Activated T-cell treated with anti-CD3 and anti-CD28 coated beads, Interleukin-2, amount 50 U/mL, for 1 hour (primary cell): Measurements from ENCODE around the gene UQCC2.

Experiments used
- DNase-seq: peaks from one replicate; pipeline ENCODE4 v3.0.0-alpha.2; 2020

UQCC2 gene

DNA sequence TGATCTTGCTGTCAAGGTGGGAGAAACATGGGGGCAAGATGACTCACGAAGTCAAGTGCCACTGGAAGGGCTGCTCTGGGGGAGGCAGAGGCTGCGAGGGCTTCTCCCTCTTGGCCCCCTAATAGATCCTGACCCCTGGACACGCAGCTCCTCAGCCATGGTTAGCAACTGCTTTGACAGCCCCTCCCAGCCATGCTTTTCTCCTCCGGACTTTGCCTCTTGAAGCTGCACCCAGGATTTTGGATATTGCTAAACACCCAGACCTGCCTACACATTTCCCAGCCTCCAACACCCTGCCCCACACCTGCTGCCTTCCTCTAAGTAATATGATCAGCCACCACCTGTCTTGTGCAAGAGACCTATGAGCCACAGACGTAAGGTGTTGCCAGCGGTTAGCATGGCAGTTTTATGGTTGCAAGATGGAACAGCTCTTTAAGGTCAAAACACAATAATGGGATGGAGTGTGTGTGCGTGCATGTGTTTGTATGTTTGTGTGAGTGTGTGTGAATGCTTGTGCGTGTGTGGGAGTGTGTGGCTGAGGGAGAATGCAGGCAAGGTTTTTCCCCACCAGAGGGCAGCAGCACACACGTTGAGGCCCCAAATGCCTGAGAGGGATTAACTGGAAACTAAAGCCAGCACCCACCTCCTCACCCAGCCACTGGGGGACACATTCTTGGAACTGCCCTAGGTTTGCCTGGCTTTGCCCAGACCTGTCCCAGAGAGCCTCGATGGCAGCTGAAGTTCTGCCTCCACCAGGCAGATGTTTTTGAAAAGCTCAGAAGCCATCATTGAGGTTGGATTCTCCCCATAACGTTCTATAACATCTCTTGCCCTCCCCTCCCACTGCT, 32.7 kb upstream of the UQCC2 start:
- peak; percentile 74 for DNase-seq

DNA sequence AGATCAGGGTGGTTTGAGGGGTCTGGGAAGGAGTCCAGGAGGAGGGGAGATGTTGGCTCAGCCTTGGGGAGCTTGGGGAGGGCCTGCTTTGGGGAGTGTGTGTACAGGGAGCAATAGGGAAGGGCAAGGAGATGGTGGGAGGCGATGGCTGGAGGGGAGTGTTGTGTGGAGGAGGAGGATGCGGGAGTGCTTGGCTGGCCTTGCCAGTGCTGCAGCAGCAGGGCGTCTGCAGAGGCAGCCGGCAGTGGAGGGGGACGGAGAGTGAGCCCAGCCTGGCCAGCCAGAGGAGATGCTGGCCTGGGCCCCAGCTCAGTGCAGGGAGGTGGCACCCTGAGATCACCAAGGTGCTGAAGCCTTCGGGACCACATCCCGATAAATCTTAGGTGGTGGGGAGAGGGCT, 31.3 kb upstream of the UQCC2 start:
- no peak for DNase-seq

GRCh38 chr6:33742092-33742491, 30.6 kb upstream of the UQCC2 start:
- DNase-seq, result no peak

DNA sequence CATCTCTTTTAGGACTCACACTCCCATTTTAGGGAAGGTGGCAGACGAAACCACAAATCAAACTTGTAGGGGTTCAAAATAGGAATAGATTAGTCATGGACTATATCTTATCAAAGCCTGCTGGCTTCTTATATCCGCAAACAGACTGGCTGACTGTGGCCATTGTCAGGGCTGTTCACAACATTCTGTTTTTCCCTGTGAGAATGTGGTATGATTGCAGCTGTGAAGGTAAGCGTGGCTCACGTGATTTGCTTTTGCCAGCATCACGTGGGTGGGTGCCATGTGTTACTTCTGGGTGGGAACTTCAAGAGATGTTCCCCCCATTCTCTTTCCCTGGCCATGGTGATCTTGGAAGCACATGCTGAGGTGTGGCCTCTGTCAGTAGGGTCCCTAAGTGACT, 29.3 kb upstream of the UQCC2 start:
- no peak for DNase-seq

- no peak for DNase-seq
Observed at GRCh38 chr6:33740204-33740608, 28.7 kb upstream of the UQCC2 start.

DNA sequence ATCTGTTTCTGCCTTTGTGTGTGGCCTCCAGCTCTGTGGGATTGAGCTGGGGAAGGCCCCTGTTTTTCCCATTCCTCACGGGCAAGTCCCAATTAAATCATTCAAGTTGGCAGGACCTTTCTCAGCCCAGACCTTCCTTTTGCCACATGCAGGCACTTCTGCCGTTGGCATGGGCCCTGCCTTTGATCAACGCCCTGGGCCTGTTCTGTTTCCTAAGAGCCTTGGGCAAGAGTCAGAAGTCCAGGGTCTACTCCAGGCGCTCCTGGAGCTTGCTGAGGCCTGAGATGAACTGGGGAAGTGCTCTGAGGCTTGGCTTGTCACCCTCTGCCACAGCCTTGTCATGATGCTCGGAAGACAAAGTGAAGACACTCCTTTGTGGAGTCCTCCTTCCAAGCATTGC, 28.1 kb upstream of the UQCC2 start:
- DNase-seq, result no peak

- no peak for DNase-seq
Observed at GRCh38 chr6:33738879-33739278, 27.4 kb upstream of the UQCC2 start.

GRCh38 chr6:33738153-33738552, 26.7 kb upstream of the UQCC2 start:
- no peak for DNase-seq

DNA sequence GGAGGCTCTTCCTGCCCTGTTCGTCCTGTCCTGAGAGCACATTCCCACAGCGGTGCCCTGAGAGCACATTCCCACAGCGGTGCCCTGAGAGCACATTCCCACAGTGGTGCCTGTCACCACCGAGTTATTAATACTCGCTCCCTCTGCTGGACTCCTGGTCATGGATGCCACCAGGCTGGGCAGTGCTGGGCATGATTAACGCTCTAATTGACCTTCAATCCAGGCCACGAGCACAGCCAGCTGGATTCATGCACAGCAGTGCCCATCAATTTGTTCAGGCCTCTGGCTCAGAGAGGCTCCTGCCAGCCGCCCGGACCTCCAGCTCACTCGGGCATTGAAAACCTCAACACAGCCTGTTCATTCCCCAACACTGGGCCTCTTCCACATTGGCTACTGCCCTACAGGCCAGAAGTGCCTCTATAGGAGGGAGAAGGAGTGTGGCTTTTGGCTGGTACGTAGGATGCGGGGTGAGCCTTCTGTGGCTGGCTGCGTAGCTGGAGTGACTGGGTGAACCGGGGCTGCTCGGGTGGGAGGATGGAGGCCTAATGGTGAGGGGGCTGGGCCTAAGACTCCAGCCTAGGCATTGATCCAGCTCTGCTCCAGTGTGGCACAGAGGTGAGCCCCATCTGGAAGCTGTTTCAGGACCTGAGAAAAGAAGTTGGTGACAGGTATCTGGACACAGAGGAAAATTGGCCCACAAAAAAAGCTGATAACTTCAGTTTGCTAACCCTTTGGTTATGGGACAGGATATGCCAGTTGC, 25.9 kb upstream of the UQCC2 start:
- no peak for DNase-seq

GRCh38 chr6:33735216-33735615, 23.7 kb upstream of the UQCC2 start:
- DNase-seq, result no peak

DNA sequence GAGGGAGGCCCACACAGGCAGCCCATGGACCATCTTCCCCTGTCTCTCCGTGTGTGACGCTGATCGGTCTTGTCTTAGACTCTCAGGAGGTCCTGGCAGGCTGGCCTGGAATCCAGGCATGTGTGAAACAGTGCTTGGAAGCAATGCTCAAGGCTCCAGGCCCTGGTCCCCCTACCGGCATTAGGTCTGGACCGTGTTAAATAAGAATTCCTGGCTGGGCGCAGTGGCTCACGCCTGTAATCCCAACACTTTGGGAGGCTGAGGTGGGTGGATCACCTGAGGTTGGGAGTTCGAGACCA, 22.2 kb upstream of the UQCC2 start:
- DNase-seq, result no peak

- no peak for DNase-seq
Observed at GRCh38 chr6:33732817-33733708, 21.6 kb upstream of the UQCC2 start.

DNA sequence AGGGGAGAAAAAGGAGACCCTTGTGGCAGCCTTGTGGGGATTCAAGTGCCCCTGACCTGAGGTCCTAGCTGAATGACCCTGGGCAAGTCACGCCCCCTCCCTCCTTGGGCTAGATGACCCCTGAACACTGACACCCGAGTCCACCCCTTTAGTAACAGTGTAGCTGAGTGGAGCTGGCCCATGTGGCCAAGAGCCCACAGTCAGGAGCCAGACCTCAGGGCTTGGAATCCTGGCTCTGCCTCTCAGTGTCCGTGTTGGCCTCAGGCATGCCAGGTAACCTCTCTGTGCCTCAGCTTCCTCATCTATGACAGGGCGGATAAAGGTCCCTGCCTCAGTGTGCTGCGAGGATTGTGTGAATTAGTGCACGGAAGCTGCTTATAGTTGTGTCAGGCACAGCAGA, 20.9 kb upstream of the UQCC2 start:
- DNase-seq, result no peak

DNA sequence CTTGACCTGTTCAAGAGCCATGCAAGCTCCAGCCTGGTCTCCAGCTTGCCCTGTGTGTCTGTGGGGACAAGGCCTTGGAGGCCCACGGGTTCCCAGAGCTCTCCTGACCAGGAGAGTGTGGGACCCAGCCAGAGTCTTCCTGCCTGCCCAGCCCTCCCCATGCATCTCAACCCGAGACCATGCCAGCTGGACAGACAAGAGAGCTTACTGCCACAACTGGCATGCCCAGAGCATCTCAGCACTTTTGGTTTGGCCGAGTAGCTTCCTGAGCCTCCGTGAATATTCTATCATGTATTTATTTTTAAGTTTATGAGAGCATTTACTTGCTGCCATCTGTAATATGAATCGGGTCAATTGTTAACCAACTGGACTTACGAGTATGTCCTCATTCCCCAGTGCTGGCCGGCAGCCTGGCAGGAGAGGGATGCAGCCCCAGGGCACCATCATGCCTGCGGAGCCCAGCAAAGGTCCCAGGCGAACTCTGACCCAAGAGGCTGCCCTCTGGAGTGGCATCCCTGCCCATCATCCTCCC, 20.3 kb upstream of the UQCC2 start:
- no peak for DNase-seq

- DNase-seq, result no peak
Observed at GRCh38 chr6:33731035-33731434, 19.5 kb upstream of the UQCC2 start.

GRCh38 chr6:33730611-33731010, 19.1 kb upstream of the UQCC2 start:
- no peak for DNase-seq

GRCh38 chr6:33729059-33729458, 17.6 kb upstream of the UQCC2 start:
- no peak for DNase-seq

DNA sequence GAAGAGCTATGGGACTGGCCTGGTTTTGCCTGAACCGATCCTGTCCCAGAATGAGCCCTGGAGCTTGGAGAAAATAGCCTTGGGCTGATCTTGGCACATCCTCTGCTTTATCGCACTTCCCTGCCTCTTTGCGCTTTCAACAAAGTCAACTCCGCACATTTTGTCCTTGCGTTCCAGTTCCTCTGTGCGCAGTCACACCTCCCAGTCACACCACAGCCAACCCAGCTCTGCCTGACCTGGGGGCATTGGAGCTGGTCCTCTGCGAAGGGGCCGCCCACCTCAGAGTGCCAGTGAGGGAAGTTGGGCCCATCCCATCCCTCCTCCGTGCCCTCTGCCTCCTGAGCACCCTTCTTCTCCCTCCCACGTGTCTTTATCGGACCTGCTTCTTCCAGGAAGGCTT, 16.9 kb upstream of the UQCC2 start:
- no peak for DNase-seq

GRCh38 chr6:33727932-33728331, 16.4 kb upstream of the UQCC2 start:
- no peak for DNase-seq

DNA sequence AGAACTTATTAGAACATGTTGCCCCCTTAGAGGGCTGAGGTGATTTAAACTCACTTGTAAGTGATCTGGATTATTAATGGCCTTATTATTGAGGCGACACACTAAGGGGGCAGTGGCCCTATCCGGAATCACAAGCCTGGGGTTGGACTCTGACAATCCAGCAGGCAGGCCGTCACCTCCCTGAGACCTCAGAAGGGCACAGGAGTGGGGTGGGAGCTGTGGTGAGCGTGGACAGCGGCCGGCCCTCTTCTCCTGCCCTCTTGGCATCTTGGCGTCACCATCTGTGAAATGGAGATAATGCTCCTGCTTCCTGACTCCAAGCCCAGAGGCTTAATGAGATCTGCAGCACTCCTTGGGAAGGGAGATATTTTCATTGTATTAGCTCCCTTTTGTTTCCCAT, 15.6 kb upstream of the UQCC2 start:
- no peak for DNase-seq

DNA sequence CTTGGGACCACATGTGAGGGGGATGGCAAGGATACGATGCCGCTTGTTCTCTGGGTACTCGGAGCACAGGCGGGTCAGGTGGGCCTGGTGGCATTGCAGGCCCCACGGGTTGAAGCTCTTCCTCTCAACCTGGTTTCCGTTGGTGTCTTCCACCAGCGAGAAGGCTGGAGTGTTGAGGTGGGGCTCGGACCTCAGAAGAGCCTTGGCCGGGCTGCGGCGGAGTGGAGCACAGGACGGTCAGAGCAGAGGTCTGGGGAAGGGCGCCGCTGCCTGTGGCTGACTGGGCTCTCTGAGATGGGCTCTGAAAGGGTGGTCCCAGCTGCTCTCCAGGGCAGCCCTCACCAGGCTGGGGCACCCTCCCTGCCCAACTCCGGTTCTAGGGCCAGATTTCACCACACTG, 15.2 kb upstream of the UQCC2 start:
- DNase-seq, result no peak

DNA sequence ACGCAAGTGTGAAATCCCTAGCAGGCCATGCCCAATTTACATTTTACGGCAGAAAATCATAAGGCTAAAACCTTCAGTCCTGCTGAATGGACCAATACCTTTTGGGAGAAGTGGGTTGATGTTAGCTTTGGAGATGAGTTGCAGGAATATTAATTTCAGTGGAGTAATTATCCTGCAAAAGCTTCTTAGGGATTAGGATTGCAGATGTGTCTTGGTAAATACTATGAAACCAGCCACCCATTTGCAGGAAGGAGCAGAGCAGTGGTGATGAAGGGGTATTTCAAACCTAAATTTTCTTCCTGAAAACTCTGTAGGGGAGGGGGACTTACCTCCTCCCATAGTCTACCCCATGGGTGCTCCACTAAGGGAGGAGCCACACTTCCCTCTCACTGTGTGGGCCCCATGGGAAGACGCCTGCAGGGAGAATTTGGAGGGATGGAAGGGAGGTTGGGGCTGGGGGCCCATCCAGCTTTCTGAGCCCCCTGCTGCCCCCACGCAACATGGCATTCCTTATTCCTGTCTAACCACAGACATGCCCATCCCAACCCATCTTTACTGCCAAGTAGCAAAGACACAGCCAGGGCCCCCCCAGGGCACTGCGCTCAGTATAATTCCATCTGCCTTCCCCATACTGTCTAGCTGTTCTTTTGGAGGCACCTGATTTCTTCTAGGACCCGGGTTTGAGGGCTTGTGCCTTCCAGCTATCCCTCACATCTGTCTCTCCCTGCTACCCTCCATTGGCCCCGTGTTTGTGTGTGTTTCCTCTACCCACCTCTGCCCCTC, 14.6 kb upstream of the UQCC2 start:
- no peak for DNase-seq

DNA sequence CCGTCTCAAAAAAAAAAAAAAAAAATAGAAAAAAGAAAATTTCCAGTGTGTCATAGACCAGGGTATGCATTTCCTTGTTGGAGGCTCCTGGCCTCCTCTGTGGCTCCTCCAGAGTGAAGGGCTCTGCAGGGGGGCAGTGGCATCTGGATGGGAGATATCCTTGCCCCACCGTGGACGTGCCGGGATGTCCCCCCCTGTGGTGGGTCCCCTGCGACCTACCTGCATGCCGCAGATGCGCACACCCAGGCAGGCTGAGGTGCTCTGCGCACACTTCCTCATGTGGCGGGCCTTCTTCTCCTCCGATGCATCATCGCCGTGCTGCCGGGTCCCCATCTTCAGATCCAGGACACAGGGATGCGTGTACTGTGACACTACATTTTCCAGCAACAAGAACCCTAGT, 13.7 kb upstream of the UQCC2 start:
- no peak for DNase-seq
